SU-DHL-6 (cell line): ENCODE measurements around the gene OR4X1.

ENCODE experiments used
- H2AFZ ChIP-seq: fragments of 200-600 bp; sonication (generic); 2 replicates; pipeline ENCODE4 v1.6.1; 2014; ENCODE audit warnings: low read depth, mild to moderate bottlenecking, moderate library complexity, mixed read lengths, antibody characterized with exemption, low read length; ENCODE audit not compliant: severe bottlenecking
- H3F3A ChIP-seq: fragments of 200-600 bp; shearing (Covaris generic); 2 replicates; pipeline ENCODE4 v1.6.0; 2016; ENCODE audit warnings: antibody characterized with exemption, mild to moderate bottlenecking; ENCODE audit not compliant: insufficient read depth
- H3K27ac ChIP-seq: fragments of 200-600 bp; sonication (generic); 2 replicates; pipeline ENCODE4 v1.5.1; 2016; ENCODE audit warnings: low read depth, mild to moderate bottlenecking, low read length, moderate library complexity, mixed read lengths
- H3K27me3 ChIP-seq: fragments of 200-600 bp; sonication (generic), shearing (Covaris generic); 2 replicates; pipeline ENCODE4 v1.6.0; 2014; ENCODE audit warnings: mild to moderate bottlenecking, low read length
- H3K36me3 ChIP-seq: fragments of 200-600 bp; sonication (generic); 2 replicates; pipeline ENCODE4 v1.6.1; 2014; ENCODE audit warnings: mild to moderate bottlenecking, low read length, mixed read lengths
- H3K4me2 ChIP-seq: fragments of 300-600, 200-600 bp; shearing (Covaris generic), sonication (generic); 2 replicates; pipeline ENCODE4 v1.6.0; 2014; ENCODE audit warnings: low read length, low read depth, mild to moderate bottlenecking; ENCODE audit not compliant: poor library complexity, severe bottlenecking
- H3K4me3 ChIP-seq: fragments of 200-600 bp; sonication (generic); 2 replicates; pipeline ENCODE4 v1.5.1; 2014; ENCODE audit warnings: antibody characterized with exemption, low read length, mild to moderate bottlenecking, mixed read lengths; ENCODE audit not compliant: insufficient read depth, poor library complexity, severe bottlenecking
- H3K79me2 ChIP-seq: fragments of 200-600 bp; sonication (generic); 2 replicates; pipeline ENCODE4 v1.6.1; 2014; ENCODE audit warnings: mild to moderate bottlenecking, low read length, moderate library complexity; ENCODE audit not compliant: insufficient read depth
- H3K9ac ChIP-seq: fragments of 200-600 bp; sonication (generic); 2 replicates; pipeline ENCODE4 v1.7.0; 2014; ENCODE audit warnings: mild to moderate bottlenecking, low read length
- H3K9me2 ChIP-seq: fragments of 200-600 bp; sonication (generic); replicated peaks from 2 replicates; pipeline ENCODE4 v1.6.1; 2014; ENCODE audit warnings: low read length; ENCODE audit not compliant: insufficient read depth
- H3K9me3 ChIP-seq: fragments of 200-600 bp; sonication (generic); 2 replicates; pipeline ENCODE4 v1.6.1; 2014; ENCODE audit warnings: low read length, mixed read lengths; ENCODE audit not compliant: insufficient read depth
- H4K20me1 ChIP-seq: fragments of 200-600 bp; sonication (generic); 2 replicates; pipeline ENCODE4 v1.6.1; 2014; ENCODE audit warnings: low read depth, mild to moderate bottlenecking, antibody characterized with exemption, low read length, moderate library complexity, mixed read lengths
- EZH2phosphoT487 ChIP-seq: fragments of 200-600 bp; sonication (generic), shearing (Covaris generic); conservative IDR thresholded peaks from 2 replicates; pipeline ENCODE4 v1.6.1; 2018; ENCODE audit warnings: mild to moderate bottlenecking, antibody characterized with exemption, low read length, moderate library complexity, mixed read lengths
- TF ChIP-seq, protein P1 (sequence below): fragments of 200-600 bp; sonication (generic); IDR thresholded peaks from one replicate; pipeline ENCODE4 v1.5.1; 2017; ENCODE audit warnings: antibody characterized with exemption, mild to moderate bottlenecking, low read length, moderate library complexity; ENCODE audit not compliant: insufficient read depth, poor library complexity, severe bottlenecking

OR4X1 gene

DNA sequence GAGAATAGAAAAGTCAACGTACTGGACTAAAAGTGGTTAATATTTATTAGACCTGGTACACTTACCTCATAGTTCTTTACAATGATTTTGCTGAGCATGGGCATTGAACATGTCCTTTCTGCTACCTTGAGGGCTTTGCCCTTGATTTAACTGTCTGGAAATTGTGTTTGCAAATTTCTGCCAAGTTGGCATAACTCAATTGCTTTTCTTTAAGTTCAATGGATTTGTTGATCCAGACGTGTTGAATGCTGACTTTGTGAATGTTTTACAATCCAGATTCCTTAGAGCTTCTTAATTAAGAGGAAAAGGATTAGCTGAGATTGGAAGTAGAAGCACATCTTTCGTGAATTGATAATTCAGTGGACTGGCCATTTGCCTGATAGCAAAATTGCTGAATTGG, 25.9 kb upstream of the OR4X1 start:
- H3K9ac ChIP-seq, result no peak overlapping the region

DNA sequence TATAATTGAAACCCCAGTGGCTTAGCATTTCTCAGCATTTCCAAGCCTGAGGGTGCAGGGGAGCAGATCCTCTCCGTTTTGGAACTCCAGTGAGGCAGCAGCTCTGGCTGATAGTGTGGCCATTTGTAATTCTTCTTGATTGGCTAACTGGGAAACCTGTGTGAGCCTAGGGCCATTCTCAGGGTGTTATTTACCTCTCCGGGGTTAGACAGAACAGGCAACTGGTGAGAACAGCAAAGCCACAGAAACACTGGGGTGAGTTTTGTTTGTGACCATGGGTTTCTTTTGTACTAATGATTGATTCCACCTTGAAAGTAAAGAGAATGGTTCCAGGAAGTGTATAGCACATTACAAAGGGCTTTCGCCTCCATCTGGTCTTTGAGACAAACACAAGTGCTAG, 21.2 kb upstream of the OR4X1 start:
- Histone ChIP-seq H4K20me1 (no peaks in the 10 kb centered on the region), H3K27ac (no peak overlapping the region), H3K4me3 (no peak overlapping the region), H3K4me2 (no peak overlapping the region), H3K9me2 (no peaks in the 10 kb centered on the region), H3K27me3 (no peaks in the 10 kb centered on the region), H2AFZ (no peak overlapping the region), H3K9me3 (no peaks in the 10 kb centered on the region), H3K79me2 (no peaks in the 10 kb centered on the region), H3F3A (no peaks in the 10 kb centered on the region), H3K36me3 (no peaks in the 10 kb centered on the region), H3K9ac (no peak overlapping the region)
- no peak for TF ChIP-seq EZH2phosphoT487
- TF ChIP-seq, protein P1, sequence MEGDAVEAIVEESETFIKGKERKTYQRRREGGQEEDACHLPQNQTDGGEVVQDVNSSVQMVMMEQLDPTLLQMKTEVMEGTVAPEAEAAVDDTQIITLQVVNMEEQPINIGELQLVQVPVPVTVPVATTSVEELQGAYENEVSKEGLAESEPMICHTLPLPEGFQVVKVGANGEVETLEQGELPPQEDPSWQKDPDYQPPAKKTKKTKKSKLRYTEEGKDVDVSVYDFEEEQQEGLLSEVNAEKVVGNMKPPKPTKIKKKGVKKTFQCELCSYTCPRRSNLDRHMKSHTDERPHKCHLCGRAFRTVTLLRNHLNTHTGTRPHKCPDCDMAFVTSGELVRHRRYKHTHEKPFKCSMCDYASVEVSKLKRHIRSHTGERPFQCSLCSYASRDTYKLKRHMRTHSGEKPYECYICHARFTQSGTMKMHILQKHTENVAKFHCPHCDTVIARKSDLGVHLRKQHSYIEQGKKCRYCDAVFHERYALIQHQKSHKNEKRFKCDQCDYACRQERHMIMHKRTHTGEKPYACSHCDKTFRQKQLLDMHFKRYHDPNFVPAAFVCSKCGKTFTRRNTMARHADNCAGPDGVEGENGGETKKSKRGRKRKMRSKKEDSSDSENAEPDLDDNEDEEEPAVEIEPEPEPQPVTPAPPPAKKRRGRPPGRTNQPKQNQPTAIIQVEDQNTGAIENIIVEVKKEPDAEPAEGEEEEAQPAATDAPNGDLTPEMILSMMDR, result no peak

More for the DNA sequence above, 25.9 kb upstream of the OR4X1 start:
- Histone ChIP-seq H3F3A (no peaks in the 10 kb centered on the region), H3K36me3 (no peaks in the 10 kb centered on the region), H3K4me2 (no peak overlapping the region), H3K27me3 (no peaks in the 10 kb centered on the region), H3K79me2 (no peaks in the 10 kb centered on the region), H2AFZ (no peak overlapping the region), H3K9me2 (no peaks in the 10 kb centered on the region), H3K27ac (no peak overlapping the region), H3K9me3 (no peaks in the 10 kb centered on the region), H3K4me3 (no peak overlapping the region), H4K20me1 (no peaks in the 10 kb centered on the region)
- TF ChIP-seq, protein P1, result no peak
- TF ChIP-seq EZH2phosphoT487, result no peak

DNA sequence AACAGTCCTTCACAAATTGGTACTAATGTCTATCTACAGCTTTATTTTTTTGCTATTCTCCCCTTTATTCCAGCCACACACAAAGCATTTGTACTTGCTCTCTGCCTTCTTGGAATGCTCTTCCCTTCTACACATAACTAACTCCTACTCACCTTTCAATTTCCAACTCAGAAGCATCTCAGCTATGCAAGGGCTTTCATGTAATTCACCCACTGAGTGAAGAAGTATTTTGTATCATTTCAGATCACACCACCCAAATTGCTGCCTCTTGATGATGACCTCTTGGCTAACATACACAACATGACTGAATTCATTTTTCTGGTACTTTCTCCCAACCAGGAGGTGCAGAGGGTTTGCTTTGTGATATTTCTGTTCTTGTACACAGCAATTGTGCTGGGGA, 18.9 kb upstream of the OR4X1 start, which contains the start of gene OR4X2:
Gene OR4X2 (plus strand): TSS at position 301 of the 400 bp plus-strand sequence. CDS start 0 bp downstream, at position 301.
- no peak within 1 kb of the TSS for H3K4me2 ChIP-seq

More for the DNA sequence above, 18.9 kb upstream of the OR4X1 start, which contains the start of gene OR4X2:
- Histone ChIP-seq H3K36me3 (no peaks in the 10 kb centered on the region), H3K4me3 (no peak within 1 kb of the TSS), H3K9ac (no peak within 1 kb of the TSS), H3K9me3 (peaks cover 5% of the 10 kb centered on the region; the same call in 1 of the 2 replicates), H2AFZ (no peak within 1 kb of the TSS), H3K27me3 (no peaks in the 10 kb centered on the region), H3K27ac (no peak within 1 kb of the TSS), H3K9me2 (no peaks in the 10 kb centered on the region), H3K79me2 (no peaks in the 10 kb centered on the region), H3F3A (no peaks in the 10 kb centered on the region), H4K20me1 (no peaks in the 10 kb centered on the region)
- TF ChIP-seq, protein P1, result no peak
- TF ChIP-seq EZH2phosphoT487, result no peak
